ENCODE results near the gene SINHCAF.

Gene SINHCAF

GRCh38 chr12:31331242-31331641 lies 5.3 kb upstream of the SINHCAF start:
- no peaks in the 10 kb centered on the region for H3K79me2 ChIP-seq (ENCODE audit: control insufficient read depth, insufficient read depth, low read length, unreplicated experiment)
- H3K27ac ChIP-seq (ENCODE audit: low read depth, low read length), result no peak overlapping the region
- H3K4me1 ChIP-seq (ENCODE audit: control insufficient read depth, insufficient read depth, low read length, unreplicated experiment), result no peaks in the 10 kb centered on the region
- H3K4me3 ChIP-seq (ENCODE audit: low read depth, low read length), result no peak overlapping the region
- H2AFZ ChIP-seq (ENCODE audit: low read length, unreplicated experiment), result no peak overlapping the region
- H3K27me3 ChIP-seq (ENCODE audit: insufficient read depth, low read length), result peaks cover 28% of the 10 kb centered on the region
- H3K36me3 ChIP-seq (ENCODE audit: insufficient read depth, low read length), result no peaks in the 10 kb centered on the region

- H3K4me3 ChIP-seq (ENCODE audit: low read depth, low read length), result peak overlapping the region; percentile 83
- H3K27ac ChIP-seq (ENCODE audit: low read depth, low read length), result no peak overlapping the region
- H3K36me3 ChIP-seq (ENCODE audit: insufficient read depth, low read length), result no peaks in the 10 kb centered on the region
- H2AFZ ChIP-seq (ENCODE audit: low read length, unreplicated experiment), result peak overlapping the region; percentile 73
- peaks cover 4% of the 10 kb centered on the region for H3K4me1 ChIP-seq (ENCODE audit: control insufficient read depth, insufficient read depth, low read length, unreplicated experiment)
- H3K79me2 ChIP-seq (ENCODE audit: control insufficient read depth, insufficient read depth, low read length, unreplicated experiment), result peaks cover 33% of the 10 kb centered on the region
- H3K27me3 ChIP-seq (ENCODE audit: insufficient read depth, low read length), result peaks cover 15% of the 10 kb centered on the region
These were observed 1.0 kb upstream of the SINHCAF start for GRCh38 chr12:31326736-31327659.

DNA sequence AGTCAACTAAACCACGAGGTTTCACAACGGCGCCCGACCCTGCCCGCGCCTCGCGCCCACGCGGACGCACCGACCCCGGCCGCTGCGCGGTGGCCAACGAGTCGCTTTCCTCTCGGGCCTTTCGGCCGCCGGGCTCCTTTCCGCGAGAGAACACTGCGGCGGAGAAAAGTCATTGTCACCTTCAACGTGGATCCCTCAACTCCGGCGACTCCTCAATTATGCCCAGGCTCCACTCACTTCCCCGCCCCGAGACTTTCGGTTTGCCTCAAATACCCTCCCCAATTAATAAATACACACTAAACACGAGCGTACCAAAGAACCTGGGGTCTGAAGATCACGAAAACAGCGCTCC lies 450 bp downstream of the SINHCAF start:
- Histone ChIP-seq H3K4me1 (ENCODE audit: control insufficient read depth, insufficient read depth, low read length, unreplicated experiment) (peaks cover 11% of the 10 kb centered on the region), H3K36me3 (ENCODE audit: insufficient read depth, low read length) (no peaks in the 10 kb centered on the region), H3K4me3 (ENCODE audit: low read depth, low read length) (peak overlapping the region; percentile 83), H3K27me3 (ENCODE audit: insufficient read depth, low read length) (peaks cover 3% of the 10 kb centered on the region; the same call in 1 of the 2 replicates), H2AFZ (ENCODE audit: low read length, unreplicated experiment) (peak overlapping the region; percentile 93), H3K79me2 (ENCODE audit: control insufficient read depth, insufficient read depth, low read length, unreplicated experiment) (peaks cover 48% of the 10 kb centered on the region), H3K27ac (ENCODE audit: low read depth, low read length) (peak overlapping the region; percentile 5; the same call in 1 of the 2 replicates)

GRCh38 chr12:31324845-31325523 lies 966 bp downstream of the SINHCAF start:
- peak overlapping the region; percentile 42; the same call in 1 of the 2 replicates for H3K27ac ChIP-seq (ENCODE audit: low read depth, low read length)
- peak overlapping the region; percentile 83 for H3K4me3 ChIP-seq (ENCODE audit: low read depth, low read length)
- H3K4me1 ChIP-seq (ENCODE audit: control insufficient read depth, insufficient read depth, low read length, unreplicated experiment), result peaks cover 11% of the 10 kb centered on the region
- H3K27me3 ChIP-seq (ENCODE audit: insufficient read depth, low read length), result peaks cover 3% of the 10 kb centered on the region; the same call in 1 of the 2 replicates
- H3K79me2 ChIP-seq (ENCODE audit: control insufficient read depth, insufficient read depth, low read length, unreplicated experiment), result peaks cover 53% of the 10 kb centered on the region
- H3K36me3 ChIP-seq (ENCODE audit: insufficient read depth, low read length), result no peaks in the 10 kb centered on the region
- H2AFZ ChIP-seq (ENCODE audit: low read length, unreplicated experiment), result peak overlapping the region; percentile 93

DNA sequence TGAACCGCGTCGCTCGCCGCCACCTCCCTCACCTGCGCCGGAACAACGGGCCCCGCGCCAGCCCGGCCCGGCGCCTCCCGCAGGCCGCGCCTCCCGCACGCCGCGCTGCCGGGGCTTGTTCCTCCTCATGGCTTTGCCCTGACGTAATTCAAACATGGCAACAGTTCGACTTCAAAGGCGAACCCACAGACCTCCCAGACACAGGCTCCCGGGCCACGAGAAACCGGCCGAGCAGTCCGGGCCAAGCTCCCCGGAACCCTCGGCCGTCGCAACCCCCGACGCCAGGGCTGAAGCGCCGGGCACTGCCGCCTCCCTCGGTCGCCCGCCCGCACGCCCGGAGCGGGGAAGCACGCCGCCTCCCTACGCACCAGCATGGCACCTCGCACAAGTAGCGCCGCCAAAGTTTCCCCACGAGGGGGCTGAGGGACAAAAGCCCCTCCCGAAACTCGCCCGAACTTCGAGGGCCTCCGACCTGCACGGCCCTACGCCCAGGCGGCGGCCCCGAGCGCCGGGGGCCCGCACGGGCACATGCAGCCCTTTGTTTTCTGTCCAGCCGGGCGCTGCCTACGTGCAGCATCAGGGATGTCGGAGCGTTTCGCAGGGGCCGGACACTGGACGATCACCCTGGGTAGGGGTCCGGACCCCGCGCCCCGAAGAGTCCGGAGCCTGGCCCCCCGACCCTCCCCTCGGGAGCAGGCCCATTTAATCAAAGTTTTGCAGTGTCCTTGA lies 1.7 kb downstream of the SINHCAF start:
- H3K4me1 ChIP-seq (ENCODE audit: control insufficient read depth, insufficient read depth, low read length, unreplicated experiment), result peaks cover 11% of the 10 kb centered on the region
- H3K36me3 ChIP-seq (ENCODE audit: insufficient read depth, low read length), result no peaks in the 10 kb centered on the region
- H3K4me3 ChIP-seq (ENCODE audit: low read depth, low read length), result peak overlapping the region; percentile 83
- peak overlapping the region; percentile 42; the same call in 1 of the 2 replicates for H3K27ac ChIP-seq (ENCODE audit: low read depth, low read length)
- H3K27me3 ChIP-seq (ENCODE audit: insufficient read depth, low read length), result peaks cover 3% of the 10 kb centered on the region; the same call in 1 of the 2 replicates
- peaks cover 60% of the 10 kb centered on the region for H3K79me2 ChIP-seq (ENCODE audit: control insufficient read depth, insufficient read depth, low read length, unreplicated experiment)
- peak overlapping the region; percentile 93 for H2AFZ ChIP-seq (ENCODE audit: low read length, unreplicated experiment)

GRCh38 chr12:31323391-31324115 lies 2.4 kb downstream of the SINHCAF start:
- H2AFZ ChIP-seq (ENCODE audit: low read length, unreplicated experiment), result peak overlapping the region; percentile 93
- H3K4me3 ChIP-seq (ENCODE audit: low read depth, low read length), result peak overlapping the region; percentile 83
- H3K27ac ChIP-seq (ENCODE audit: low read depth, low read length), result peak overlapping the region; percentile 42; the same call in 1 of the 2 replicates
- no peaks in the 10 kb centered on the region for H3K36me3 ChIP-seq (ENCODE audit: insufficient read depth, low read length)
- H3K4me1 ChIP-seq (ENCODE audit: control insufficient read depth, insufficient read depth, low read length, unreplicated experiment), result peaks cover 16% of the 10 kb centered on the region
- H3K79me2 ChIP-seq (ENCODE audit: control insufficient read depth, insufficient read depth, low read length, unreplicated experiment), result peaks cover 68% of the 10 kb centered on the region
- H3K27me3 ChIP-seq (ENCODE audit: insufficient read depth, low read length), result peaks cover 3% of the 10 kb centered on the region; the same call in 1 of the 2 replicates

- peaks cover 23% of the 10 kb centered on the region for H3K4me1 ChIP-seq (ENCODE audit: control insufficient read depth, insufficient read depth, low read length, unreplicated experiment)
- peaks cover 3% of the 10 kb centered on the region; the same call in 1 of the 2 replicates for H3K27me3 ChIP-seq (ENCODE audit: insufficient read depth, low read length)
- H3K27ac ChIP-seq (ENCODE audit: low read depth, low read length), result no peak overlapping the region
- H3K4me3 ChIP-seq (ENCODE audit: low read depth, low read length), result peak overlapping the region; percentile 83
- no peaks in the 10 kb centered on the region for H3K36me3 ChIP-seq (ENCODE audit: insufficient read depth, low read length)
- peaks cover 75% of the 10 kb centered on the region for H3K79me2 ChIP-seq (ENCODE audit: control insufficient read depth, insufficient read depth, low read length, unreplicated experiment)
- peak overlapping the region; percentile 27 for H2AFZ ChIP-seq (ENCODE audit: low read length, unreplicated experiment)
These were observed 3.1 kb downstream of the SINHCAF start for GRCh38 chr12:31322801-31323207.

GRCh38 chr12:31321897-31322228 lies 4.1 kb downstream of the SINHCAF start:
- H3K4me1 ChIP-seq (ENCODE audit: control insufficient read depth, insufficient read depth, low read length, unreplicated experiment), result peaks cover 24% of the 10 kb centered on the region
- no peaks in the 10 kb centered on the region for H3K36me3 ChIP-seq (ENCODE audit: insufficient read depth, low read length)
- H3K27ac ChIP-seq (ENCODE audit: low read depth, low read length), result no peak overlapping the region
- H3K79me2 ChIP-seq (ENCODE audit: control insufficient read depth, insufficient read depth, low read length, unreplicated experiment), result peaks cover 85% of the 10 kb centered on the region
- no peak overlapping the region for H3K4me3 ChIP-seq (ENCODE audit: low read depth, low read length)
- H2AFZ ChIP-seq (ENCODE audit: low read length, unreplicated experiment), result no peak overlapping the region
- H3K27me3 ChIP-seq (ENCODE audit: insufficient read depth, low read length), result no peaks in the 10 kb centered on the region

DNA sequence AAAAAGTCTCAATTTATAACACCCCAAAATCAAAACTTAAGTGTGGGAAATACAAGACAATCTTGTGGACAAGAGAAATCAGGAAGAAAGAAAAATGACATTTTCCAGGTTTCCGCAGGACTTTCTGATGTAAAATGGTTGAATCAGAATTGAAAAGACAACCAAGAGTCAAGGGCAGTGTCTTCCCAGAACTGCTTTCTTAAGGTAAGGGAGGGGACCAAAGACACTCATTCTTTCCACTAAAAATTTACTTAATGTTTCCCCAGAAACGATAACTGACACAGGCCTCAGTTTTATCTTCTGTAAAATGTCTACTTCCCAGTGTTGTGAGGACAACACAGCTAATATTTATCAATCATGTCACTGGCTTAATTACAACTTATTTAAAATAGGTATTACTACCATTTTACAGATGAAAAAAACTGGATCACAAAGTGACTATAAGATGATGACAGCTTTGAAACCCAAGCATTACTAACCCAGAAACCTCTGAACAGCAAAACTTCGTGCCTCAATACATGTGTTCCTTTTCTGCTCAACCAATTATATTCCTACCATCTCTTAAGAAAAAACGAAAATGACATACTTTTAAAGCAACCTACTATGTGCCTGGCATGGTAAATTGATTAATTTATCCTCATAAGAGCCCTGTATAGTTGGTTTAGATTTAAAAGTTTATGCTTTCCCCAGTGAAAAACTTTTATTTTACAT lies 4.6 kb downstream of the SINHCAF start:
- H3K27me3 ChIP-seq (ENCODE audit: insufficient read depth, low read length), result no peaks in the 10 kb centered on the region
- no peak overlapping the region for H3K27ac ChIP-seq (ENCODE audit: low read depth, low read length)
- H2AFZ ChIP-seq (ENCODE audit: low read length, unreplicated experiment), result no peak overlapping the region
- H3K4me1 ChIP-seq (ENCODE audit: control insufficient read depth, insufficient read depth, low read length, unreplicated experiment), result peaks cover 24% of the 10 kb centered on the region
- H3K36me3 ChIP-seq (ENCODE audit: insufficient read depth, low read length), result no peaks in the 10 kb centered on the region
- no peak overlapping the region for H3K4me3 ChIP-seq (ENCODE audit: low read depth, low read length)
- peaks cover 89% of the 10 kb centered on the region for H3K79me2 ChIP-seq (ENCODE audit: control insufficient read depth, insufficient read depth, low read length, unreplicated experiment)
